RWPE2 (cell line): ENCODE data around the gene FBXO42.

Experiments used
- ATAC-seq: fragments of 200-7000 bp; cut with Tn5 transposase; 3 replicates; pipeline ENCODE4 v1.9.1; 2021; ENCODE audit warnings: low read depth
- DNase-seq: peaks from one replicate; pipeline ENCODE4 v3.0.0-alpha.2; 2020; ENCODE audit warnings: low spot score
- H3K27ac ChIP-seq: fragments of 450-650 bp; 2 replicates; pipeline ENCODE4 v1.5.1; 2017; ENCODE audit warnings: mild to moderate bottlenecking; ENCODE audit not compliant: poor library complexity, severe bottlenecking
- H3K27me3 ChIP-seq: fragments of 250-450 bp; sonication (Bioruptor Pico); 2 replicates; pipeline ENCODE4 v1.5.1; 2021; ENCODE audit warnings: mild to moderate bottlenecking, moderate library complexity; ENCODE audit not compliant: insufficient read depth, poor library complexity, severe bottlenecking
- H3K36me3 ChIP-seq: fragments of 250-450 bp; sonication (Bioruptor Pico); 2 replicates; pipeline ENCODE4 v1.5.1; 2020; ENCODE audit warnings: low read depth, mild to moderate bottlenecking, moderate library complexity
- H3K4me1 ChIP-seq: fragments of 250-450 bp; sonication (Bioruptor Pico); 2 replicates; pipeline ENCODE4 v1.5.1; 2021; ENCODE audit warnings: mild to moderate bottlenecking, moderate library complexity; ENCODE audit not compliant: insufficient read depth, poor library complexity, severe bottlenecking
- H3K4me3 ChIP-seq: fragments of 250-450 bp; sonication (Bioruptor Pico); 2 replicates; pipeline ENCODE4 v1.5.1; 2021; ENCODE audit warnings: mild to moderate bottlenecking, moderate library complexity; ENCODE audit not compliant: severe bottlenecking
- H3K9me3 ChIP-seq: fragments of 250-450 bp; sonication (Bioruptor Pico); 2 replicates; pipeline ENCODE4 v1.5.1; 2021; ENCODE audit warnings: mild to moderate bottlenecking, moderate library complexity; ENCODE audit not compliant: severe bottlenecking
- TF ChIP-seq, protein P1 (sequence below): fragments of 450-650 bp; IDR thresholded peaks from one replicate; pipeline ENCODE4 v1.5.1; 2017; ENCODE audit warnings: mild to moderate bottlenecking, moderate library complexity; ENCODE audit not compliant: poor library complexity, severe bottlenecking

The FBXO42 gene

GRCh38 chr1:16256478-16256877 is 95.8 kb downstream of the FBXO42 start:
- H3K27me3 ChIP-seq: no peaks in the 10 kb centered on the region
- H3K4me3 ChIP-seq: no peak overlapping the region
- H3K4me1 ChIP-seq: peaks cover 5% of the 10 kb centered on the region
- DNase-seq (no peak), ATAC-seq (no peak)
- no peaks in the 10 kb centered on the region for H3K9me3 ChIP-seq
- TF ChIP-seq, protein P1, sequence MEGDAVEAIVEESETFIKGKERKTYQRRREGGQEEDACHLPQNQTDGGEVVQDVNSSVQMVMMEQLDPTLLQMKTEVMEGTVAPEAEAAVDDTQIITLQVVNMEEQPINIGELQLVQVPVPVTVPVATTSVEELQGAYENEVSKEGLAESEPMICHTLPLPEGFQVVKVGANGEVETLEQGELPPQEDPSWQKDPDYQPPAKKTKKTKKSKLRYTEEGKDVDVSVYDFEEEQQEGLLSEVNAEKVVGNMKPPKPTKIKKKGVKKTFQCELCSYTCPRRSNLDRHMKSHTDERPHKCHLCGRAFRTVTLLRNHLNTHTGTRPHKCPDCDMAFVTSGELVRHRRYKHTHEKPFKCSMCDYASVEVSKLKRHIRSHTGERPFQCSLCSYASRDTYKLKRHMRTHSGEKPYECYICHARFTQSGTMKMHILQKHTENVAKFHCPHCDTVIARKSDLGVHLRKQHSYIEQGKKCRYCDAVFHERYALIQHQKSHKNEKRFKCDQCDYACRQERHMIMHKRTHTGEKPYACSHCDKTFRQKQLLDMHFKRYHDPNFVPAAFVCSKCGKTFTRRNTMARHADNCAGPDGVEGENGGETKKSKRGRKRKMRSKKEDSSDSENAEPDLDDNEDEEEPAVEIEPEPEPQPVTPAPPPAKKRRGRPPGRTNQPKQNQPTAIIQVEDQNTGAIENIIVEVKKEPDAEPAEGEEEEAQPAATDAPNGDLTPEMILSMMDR: no peak
- no peak overlapping the region for H3K27ac ChIP-seq
- peaks cover 35% of the 10 kb centered on the region for H3K36me3 ChIP-seq

GRCh38 chr1:16254263-16254928 is 97.9 kb downstream of the FBXO42 start:
- Histone ChIP-seq H3K4me3 (no peak overlapping the region), H3K36me3 (peaks cover 38% of the 10 kb centered on the region), H3K27me3 (no peaks in the 10 kb centered on the region), H3K27ac (no peak overlapping the region), H3K4me1 (peaks cover 2% of the 10 kb centered on the region), H3K9me3 (no peaks in the 10 kb centered on the region)
- ATAC-seq: no peak
- DNase-seq: no peak
- TF ChIP-seq, protein P1: no peak

- DNase-seq (no peak), ATAC-seq (no peak)
- Histone ChIP-seq H3K36me3 (peaks cover 38% of the 10 kb centered on the region), H3K4me1 (peaks cover 11% of the 10 kb centered on the region), H3K9me3 (no peaks in the 10 kb centered on the region), H3K27me3 (no peaks in the 10 kb centered on the region), H3K27ac (no peak overlapping the region), H3K4me3 (no peak overlapping the region)
- TF ChIP-seq, protein P1: no peak
Observed at GRCh38 chr1:16253332-16253922, 98.9 kb downstream of the FBXO42 start.

- Histone ChIP-seq H3K4me1 (peaks cover 16% of the 10 kb centered on the region), H3K9me3 (no peaks in the 10 kb centered on the region), H3K27ac (no peak overlapping the region), H3K4me3 (no peak overlapping the region), H3K36me3 (peaks cover 38% of the 10 kb centered on the region), H3K27me3 (no peaks in the 10 kb centered on the region)
- TF ChIP-seq, protein P1: no peak
- DNase-seq: no peak
- ATAC-seq: no peak
Observed at GRCh38 chr1:16252912-16253311, 99.4 kb downstream of the FBXO42 start.

DNA sequence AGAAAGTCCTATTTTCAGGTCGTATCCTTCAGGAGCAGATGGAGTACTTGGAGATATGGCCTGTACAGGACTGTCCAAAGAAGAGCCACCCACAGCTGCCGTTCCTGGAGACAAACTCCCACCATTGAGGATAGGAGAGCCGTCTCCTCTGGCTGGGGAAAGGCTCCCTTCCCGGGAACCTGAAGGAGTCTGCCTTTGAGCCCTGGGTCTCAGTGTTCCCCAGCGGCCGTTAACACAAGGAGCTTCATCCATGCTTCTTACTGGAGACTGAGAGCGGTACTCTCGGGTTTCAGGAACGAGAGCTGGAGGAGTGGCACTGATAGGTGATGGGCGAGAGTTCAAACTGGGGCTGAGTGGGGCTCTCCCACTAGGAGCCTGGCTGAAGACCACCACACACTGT is 100.9 kb downstream of the FBXO42 start:
- H3K4me1 ChIP-seq: peaks cover 16% of the 10 kb centered on the region
- ATAC-seq: no peak
- peaks cover 36% of the 10 kb centered on the region for H3K36me3 ChIP-seq
- no peak overlapping the region for H3K27ac ChIP-seq
- H3K9me3 ChIP-seq: no peaks in the 10 kb centered on the region
- TF ChIP-seq, protein P1: no peak
- no peak for DNase-seq
- H3K27me3 ChIP-seq: no peaks in the 10 kb centered on the region
- no peak overlapping the region for H3K4me3 ChIP-seq
